ENCODE results near the gene HSPA1A.

DNA sequence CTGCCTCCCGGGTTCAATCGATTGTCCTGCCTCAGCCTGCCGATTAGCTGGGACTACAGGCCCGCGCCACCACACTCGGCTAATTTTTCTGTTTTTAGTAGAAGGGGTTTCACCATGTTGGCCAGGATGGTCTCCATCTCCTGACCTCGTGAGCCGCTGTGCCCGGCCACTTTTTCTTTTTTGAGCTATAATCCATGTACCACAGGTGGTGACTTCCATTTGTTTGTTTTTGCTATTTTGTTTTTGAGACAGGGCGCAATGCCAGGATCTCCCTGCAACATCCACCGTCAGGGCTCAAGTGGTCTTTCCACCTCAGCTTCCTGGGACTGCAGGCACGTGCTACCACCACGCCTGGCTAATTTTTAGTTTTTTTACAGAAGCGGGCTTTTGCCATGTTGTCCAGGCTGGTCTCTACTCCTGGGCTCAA, 20.7 kb downstream of the HSPA1A start:
- TF ChIP-seq, protein P1, sequence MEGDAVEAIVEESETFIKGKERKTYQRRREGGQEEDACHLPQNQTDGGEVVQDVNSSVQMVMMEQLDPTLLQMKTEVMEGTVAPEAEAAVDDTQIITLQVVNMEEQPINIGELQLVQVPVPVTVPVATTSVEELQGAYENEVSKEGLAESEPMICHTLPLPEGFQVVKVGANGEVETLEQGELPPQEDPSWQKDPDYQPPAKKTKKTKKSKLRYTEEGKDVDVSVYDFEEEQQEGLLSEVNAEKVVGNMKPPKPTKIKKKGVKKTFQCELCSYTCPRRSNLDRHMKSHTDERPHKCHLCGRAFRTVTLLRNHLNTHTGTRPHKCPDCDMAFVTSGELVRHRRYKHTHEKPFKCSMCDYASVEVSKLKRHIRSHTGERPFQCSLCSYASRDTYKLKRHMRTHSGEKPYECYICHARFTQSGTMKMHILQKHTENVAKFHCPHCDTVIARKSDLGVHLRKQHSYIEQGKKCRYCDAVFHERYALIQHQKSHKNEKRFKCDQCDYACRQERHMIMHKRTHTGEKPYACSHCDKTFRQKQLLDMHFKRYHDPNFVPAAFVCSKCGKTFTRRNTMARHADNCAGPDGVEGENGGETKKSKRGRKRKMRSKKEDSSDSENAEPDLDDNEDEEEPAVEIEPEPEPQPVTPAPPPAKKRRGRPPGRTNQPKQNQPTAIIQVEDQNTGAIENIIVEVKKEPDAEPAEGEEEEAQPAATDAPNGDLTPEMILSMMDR (IDR thresholded peaks at IDR 0.05; ENCODE audit: low read depth, low read length, missing input control), result no peak
- TF ChIP-seq, protein P2, sequence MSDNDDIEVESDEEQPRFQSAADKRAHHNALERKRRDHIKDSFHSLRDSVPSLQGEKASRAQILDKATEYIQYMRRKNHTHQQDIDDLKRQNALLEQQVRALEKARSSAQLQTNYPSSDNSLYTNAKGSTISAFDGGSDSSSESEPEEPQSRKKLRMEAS (IDR thresholded peaks at IDR 0.05), result no peak
- no peak for TF ChIP-seq RXRA (IDR thresholded peaks at IDR 0.05)
- TF ChIP-seq, protein P3, sequence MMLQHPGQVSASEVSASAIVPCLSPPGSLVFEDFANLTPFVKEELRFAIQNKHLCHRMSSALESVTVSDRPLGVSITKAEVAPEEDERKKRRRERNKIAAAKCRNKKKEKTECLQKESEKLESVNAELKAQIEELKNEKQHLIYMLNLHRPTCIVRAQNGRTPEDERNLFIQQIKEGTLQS (IDR thresholded peaks at IDR 0.05), result no peak
